NCI-H69 (cell line): Measurements from ENCODE around the gene RTN1.
A peak's percentile ranks its signal among the peaks of the same experiment; 100 is the strongest.
"Not testable (repeated sequence)": the region's sequence is repeated elsewhere in the genome, so short reads cannot be mapped to it uniquely, and the experiment has no call there.

Source experiments
- DNase-seq: peaks from one replicate; lab custom pipeline; 2025; lab: John Stamatoyannopoulos, UW

Gene RTN1

DNA sequence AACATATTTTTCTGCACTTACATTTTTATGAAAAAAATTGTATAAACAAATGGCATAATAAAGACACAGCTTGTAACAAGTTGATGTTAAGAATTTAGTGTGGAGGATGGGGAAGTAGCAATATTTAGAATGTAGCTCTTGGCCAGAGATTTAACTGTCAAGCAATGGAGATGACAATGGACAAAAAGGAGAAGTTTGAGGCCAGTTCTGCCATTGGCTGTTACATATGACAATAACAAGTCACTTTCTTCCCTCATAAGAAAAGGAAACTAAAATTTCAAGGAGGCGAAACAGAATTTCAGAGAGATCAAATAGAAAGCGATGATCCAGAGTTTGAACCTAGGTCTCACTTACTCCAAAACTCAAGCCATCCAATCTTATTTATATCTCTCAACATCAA is 171.1 kb downstream of the RTN1 start:
- no peak for DNase-seq

DNA sequence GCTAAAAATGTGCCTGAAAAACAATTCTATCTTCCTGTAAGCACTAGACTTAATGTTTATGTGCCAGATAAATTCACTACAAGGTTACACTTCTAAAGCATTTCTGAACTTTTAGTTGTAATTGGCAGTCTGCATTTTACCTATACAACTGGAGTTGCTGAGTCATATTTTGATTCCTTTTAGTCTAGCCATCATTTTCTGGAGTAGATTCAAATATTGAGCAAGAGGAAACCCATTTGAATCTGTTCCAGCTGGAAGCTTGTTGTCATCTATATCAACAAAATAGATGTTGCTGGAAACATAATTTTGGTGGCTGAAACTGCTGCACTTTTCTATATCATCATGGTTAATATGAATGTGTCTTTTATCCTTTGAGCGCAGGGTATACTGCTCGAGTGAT is 171.8 kb downstream of the RTN1 start:
- DNase-seq = no peak

DNA sequence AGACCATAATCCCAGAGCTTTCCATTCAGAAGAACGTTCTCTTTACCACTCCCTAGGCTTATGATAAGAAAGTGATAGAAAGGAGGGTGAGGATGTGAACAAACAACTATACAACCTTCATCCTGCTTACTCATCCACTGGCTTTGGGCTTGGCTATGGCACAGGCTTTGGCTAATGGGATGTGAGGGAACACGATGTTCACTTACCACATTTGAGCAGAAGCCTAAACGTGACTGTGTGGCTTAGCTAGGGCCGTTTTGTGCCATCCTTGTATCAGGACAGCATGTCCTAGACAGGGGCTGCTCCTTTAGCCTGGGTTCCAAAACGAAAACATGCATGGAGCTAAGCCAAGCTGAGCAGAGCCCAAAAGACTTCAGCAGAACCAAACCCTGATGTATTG is 175.4 kb downstream of the RTN1 start:
- DNase-seq = no peak

DNA sequence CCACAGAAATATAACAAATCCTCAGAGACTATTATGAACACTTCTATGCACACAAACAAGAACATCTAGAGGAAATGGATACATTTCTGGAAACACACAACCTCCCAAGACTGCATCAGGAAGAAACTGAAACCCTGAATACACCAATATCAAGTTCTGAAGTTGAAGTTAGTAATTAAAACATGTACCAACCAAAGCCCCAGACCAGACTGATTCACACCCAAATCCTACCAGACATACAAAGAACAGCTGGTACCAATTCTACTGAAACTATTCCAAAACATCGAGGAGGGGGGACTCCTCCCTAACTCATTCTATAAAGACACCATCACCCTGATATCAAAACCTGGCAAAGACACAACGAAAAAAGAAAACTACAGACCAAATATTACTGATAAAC is 179.3 kb downstream of the RTN1 start:
- DNase-seq = no peak

DNA sequence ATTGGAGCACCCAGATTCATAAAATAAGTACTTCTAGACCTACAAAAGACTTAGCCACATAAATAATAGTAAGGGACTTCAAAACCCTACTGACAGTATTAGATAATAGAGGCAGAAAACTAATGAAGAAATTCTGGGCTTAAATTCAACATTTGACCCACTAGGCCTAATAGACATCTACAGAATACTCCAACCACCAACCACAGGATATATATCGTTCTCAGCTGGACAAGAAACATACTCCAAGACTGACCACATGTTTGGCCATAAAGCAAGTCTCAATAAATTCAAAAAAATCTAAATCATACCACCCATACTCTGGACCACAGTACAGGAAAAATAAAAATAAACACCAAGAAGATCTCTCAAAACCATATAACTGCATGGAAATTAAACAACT is 180.2 kb downstream of the RTN1 start:
- DNase-seq = no peak

DNA sequence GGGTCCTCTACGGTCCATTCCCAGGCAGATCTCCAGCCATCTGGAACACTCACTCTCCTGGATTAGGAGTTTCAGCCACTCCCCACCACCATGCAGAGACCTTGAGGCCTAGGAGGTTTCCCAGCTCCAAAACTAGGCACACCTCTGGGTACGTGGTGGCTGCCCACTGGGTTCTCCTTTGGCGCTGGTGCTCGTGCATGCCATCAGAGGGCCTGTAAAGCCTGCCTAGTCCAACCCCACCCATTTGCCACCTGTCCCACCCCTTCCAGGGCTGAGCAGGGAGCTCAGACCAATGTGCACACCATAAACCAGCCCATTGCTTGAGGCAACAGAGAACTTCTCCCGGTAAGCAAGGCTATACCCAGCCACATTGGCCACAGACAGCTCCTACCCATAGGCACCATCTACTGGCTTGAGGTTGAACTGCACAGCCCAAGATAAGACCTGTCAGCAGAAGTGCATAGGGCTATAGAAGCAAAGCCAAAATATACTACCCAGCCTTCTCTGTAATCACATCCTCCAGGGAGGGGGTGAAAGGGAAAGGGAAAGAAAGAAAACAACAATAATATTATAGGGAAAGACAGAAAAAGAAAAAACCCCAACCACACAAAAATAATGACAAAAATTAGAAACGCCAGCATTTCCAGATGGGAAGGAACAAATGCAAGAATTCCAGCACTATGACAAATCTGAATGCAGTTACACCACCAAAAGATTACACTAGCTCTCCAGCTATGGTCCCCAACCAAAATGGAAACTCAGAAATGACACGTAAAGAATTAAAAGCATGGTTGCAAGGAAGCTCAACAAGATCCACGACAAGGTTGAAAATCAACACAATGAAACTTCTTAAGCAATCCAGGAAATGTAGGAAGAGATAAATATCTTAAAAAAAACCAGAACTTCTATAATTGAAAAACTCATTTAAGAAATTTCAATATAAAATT is 182.1 kb downstream of the RTN1 start:
- peak; percentile 74 for DNase-seq

DNA sequence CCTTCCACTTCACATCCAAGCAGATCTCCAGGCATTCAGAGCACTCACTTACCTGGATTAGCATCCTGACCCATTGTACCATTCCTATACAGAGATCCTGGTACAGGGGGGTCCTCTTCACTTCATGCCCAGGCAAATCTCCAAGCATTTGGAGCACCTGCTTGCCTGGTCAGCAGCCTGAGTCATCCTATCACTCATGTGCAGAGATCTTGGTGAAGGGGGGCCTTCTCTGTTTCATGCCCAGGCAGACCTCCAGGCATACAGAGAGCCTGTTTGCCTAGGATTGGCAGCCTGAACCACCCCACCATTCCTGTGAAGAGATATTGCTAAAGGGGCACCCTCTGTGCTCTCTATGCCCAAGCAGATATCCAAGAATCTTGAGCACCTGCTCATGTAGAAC is 182.9 kb downstream of the RTN1 start:
- no peak for DNase-seq

DNA sequence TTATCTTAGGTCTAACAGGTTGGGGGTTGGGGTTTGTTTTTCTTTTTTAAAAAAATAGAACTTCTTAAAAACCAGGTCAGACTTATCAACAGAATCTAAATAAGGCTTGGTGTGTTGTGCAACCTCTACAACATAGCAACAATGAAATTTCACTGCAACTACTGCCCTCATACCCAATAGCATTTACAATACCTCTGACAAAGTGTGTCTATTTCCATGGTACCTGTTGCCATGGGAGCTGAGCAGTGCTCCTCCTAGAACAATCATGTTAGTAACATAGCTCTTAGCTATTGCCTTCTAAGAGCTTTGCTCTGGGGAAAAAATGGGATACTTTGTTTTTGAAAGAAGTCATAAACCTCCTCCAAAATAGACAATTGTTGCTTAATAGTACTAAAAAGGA is 190.7 kb downstream of the RTN1 start:
- DNase-seq = peak; percentile 68

DNA sequence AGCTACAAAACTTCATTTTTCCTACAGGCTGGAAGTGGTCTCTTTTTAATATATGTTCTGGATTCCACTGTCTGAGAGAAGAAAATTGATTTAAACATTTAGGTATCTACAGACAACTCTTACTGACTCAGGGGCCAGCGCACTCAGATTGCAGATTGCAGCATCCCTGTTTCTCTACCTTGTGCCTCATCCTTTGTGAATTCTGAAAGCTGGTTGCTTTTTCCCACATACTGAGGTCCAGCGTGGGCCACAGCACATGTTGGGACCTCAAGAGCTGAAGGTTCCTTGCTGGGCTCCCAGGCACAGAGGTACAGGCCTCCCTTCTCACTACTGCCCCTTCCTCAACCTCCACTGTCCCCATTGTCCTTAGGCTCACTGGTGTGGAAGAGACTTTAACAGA is 192.2 kb downstream of the RTN1 start:
- no peak for DNase-seq

DNA sequence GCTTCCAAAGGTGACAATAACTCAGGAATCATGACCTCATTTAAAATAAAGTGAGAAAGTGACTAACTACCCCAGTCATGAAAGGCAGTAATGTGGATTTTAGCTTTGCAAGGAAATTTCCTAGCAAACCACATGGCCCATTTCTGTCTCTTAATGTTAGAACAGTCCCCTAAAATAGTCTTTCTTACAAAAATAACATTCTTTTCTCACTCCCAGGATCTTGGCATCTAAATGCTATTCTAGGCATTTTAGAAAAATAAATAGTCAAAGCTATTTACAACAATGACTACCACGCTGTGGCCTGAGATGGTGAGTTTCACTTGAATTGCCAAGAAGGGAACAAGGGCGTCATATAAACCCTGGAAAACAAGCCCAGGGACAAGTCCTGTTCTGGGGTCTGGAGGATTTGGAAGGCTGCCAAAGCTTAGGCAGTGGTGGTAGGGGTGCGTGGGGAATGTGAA is 192.8 kb downstream of the RTN1 start:
- DNase-seq = no peak

DNA sequence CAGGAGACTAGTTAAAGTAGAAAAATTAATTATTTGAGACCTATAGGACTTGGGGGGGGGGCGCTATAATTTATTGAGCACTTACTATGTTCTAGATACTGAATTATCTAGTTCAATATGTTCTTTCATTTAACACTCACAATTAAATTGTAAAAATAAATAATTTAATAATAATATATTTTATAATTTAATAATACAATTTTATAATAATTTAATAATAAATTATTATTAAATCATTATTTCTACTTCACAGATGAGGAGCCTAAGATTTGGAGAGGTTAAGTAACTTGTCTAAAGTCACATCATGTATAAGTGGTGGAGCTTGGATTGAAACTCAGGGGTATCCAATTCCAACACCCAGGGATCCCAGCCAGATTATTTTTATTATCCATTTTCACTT is 195.2 kb downstream of the RTN1 start:
- DNase-seq = no peak

DNA sequence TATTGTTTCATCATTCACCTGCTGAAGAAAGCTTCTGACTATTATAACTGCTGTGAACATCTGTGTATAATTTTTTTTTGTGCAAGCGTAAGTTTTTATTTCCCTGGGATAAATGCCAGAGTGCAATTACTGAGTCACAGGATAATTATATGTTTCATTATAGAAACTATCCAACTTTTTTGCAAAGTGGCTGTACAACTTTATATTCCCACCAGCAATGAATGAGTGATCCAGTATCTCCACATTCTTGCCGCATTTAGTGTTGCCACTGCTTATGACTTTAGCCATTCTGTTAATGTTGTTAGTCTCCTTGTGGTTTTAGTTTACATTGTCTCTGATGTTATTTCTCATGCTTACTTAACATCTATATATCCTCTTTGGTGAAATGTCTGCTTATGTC is 205.8 kb downstream of the RTN1 start:
- peak; percentile 79 for DNase-seq

DNA sequence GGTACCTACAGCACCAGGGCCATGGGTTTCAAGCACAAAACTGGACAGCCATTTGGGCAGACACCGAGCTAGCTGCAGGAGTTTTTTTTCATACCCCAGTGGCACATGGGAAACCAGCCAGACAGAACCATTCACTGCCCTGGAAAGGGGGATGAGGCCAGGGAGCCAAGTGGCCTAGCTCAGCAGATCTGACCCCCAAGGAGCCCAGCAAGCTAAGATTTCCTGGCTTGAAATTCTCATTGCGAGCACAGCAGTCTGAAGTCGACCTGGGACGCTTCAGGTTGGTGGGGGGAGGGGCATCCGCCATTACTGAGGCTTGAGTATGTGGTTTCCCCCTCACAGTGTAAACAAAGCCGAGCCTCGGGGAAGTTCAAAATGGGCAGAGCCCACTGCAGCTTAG is 212.8 kb downstream of the RTN1 start:
- DNase-seq = no peak

DNA sequence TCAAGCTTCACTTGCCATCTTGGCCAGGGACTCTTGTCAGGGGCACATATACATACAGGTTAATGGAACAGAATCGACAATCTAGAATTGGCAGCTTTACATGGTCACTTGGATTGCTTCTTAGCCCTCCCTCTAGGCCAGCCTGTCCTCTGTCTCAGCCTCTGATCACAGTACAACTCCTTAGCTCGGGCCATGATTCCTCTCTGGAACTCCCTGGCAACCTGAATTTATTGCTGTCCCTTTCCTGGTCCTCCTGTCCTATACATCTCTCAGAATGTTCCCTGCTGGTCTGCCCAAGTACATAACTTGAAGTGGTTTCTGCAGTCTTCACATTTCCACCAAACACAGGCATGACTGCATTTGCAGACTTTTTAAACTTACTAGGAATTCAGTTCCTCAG is 214.1 kb downstream of the RTN1 start:
- no peak for DNase-seq

DNA sequence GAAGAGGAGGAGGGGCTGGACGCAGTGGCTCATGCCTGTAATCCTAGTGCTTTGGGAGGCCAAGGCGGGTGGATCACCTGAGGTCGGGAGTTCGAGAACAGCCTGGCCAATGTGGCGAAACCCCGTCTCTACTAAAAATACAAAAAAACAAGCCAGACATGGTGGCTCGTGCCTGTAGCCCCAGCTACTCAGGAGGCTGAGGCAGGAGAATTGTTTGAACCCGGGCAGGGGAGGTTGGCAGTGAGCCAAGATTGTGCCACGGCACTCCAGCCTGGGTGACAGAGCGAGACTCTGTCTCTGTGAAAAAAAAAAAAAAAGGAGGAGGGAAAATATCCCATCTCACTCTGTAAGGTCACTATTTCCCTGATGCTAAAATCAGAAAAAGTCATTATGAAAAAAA is 216.4 kb downstream of the RTN1 start:
- not testable (repeated sequence) for DNase-seq

DNA sequence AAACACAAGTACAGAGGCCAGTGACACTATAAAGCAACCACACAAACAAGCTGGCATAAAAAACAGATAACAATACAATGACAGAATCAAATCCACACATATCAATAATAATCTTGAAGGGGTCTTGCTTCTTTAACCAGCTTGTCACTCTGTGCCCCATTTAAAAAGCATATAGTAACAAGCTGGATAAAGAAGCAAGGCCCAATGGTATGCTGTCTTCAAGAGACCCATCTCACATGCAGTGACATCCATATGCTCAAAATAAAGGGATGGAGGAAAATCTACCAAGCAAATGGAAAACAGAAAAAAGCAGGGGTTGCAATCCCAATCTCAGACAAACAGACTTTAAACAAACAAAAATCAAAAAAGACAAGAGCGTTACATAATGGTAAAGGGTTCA is 223.7 kb downstream of the RTN1 start:
- DNase-seq = not testable (repeated sequence)

DNA sequence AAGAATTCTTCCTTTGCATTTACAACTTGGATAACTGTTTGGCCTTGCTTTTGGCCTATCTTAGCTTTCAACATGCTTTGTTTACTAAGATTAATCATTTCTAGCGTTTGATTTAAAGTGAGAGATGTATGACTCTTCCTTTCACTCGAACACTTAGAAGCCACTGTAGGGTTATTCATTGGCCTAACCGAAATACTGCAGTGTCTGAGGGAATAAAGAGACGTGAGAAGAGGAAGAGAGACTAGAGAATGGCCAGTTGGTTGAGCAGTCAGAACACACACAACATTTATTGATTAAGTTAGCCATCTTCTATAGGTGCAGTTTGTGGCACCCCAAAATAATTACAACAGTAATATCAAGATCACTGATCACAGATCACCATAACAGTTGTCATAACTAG is 231.7 kb downstream of the RTN1 start:
- DNase-seq = no peak

DNA sequence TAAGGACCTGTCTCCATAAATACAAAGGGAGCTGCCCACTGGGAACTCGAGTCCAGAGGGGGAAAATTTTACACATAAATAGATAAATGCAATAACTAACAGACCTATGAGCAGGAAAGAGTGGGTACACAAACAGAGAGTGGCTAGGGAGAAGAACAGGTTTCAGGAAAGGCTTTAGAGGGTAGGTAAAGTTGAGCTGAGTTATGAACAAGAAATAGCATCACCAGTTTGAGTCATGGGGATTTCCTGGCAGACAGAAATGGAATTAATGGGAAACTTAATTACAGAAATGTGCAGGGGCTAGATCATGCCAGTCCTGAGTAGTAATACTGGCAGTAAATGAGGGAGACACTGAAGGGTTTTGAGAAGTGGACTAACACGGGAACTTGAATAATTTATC is 236.0 kb downstream of the RTN1 start:
- DNase-seq = peak; percentile 15

DNA sequence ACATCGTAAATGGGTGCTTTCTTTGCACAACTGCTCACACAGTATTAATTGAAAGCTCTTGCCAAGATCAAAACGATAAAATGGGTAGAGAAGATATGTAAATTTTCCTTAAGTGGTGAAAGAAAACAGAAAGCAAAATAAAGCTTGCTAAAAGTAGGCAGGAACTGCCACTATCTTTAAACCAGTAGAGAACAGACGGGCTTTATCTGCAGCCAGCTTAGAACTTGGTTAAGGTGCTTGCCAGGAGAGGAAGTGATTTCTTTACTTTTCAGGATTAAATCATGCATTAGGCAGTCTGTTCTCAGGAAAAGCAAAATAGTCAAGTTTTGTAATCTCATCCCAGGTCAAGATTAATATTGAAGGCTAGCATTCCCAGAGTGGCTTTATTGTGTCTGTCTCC is 237.1 kb downstream of the RTN1 start:
- DNase-seq = no peak

DNA sequence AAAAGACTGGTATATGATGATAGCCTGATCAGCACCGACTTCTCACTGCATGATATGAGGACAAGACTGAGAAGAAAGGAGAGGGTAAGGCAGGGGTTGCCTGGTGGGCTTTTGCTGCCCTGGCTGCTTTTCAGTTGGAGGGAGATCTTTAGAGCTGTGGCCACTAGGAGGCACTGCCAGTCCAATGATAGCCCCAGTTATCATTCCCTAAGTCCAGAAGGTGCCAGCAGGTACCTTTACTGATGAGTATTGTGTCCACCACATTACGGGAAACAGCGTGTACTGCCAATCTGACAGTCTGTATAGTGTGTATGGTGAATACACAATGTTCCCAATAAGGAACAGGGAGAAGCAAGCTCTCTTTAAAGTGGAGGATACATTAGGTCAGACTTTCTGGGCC is 238.2 kb downstream of the RTN1 start:
- DNase-seq = peak; percentile 63

DNA sequence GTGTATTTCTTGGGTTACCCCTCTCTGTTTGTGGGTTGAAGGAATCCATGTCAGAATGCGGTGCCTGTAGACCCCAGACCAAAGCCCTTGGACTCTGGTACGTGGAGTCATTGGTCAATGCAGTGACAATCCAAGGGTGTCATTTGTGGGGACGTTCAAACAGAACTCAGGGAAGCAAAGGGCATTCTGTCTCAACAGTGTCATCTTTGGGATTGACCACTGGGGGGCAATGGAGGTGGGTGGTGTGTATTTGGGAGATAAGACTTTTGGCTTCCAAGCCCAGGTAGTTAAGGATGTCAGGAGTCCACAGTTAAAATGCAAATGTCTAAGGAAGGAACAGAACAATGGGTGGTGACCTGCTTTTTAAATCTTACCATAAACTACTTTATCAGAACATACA is 239.3 kb downstream of the RTN1 start:
- peak; percentile 66 for DNase-seq

DNA sequence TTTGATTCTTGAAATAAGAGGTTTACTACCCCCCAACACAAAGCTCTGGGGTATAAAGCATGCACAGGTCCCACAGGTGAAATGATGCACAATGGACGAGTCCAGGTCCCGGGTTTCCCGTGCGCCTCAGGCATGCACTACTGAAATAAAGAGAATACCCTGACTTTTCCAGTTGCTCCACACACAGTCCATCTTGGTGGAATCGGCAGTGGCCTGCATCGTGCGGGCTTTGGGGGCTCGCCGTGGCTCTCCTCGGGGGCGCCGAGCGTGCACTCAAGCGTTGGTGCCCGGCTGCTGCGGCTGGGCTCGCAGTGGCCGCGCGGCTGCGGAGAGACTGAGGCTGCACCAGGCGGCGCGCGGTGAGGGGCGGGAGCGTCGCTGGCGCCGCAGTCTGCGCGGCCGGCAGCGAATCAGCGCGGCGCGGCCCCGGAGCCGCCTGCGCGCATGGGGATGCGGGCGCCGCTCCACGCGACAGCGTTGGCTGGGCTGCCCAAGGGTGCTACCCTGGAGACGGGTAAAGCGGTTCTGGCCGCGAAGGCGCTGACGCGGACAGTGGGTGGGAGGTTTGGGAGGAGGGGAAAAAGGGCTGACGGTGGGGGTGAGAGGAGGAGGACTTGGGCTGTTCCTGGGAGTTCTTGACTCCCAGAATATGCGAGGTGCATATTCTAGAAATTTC is 240.2 kb downstream of the RTN1 start:
- DNase-seq = peak; percentile 88
